Memory B cell (primary cell): ENCODE data around the gene TREML1.
"Not testable (repeated sequence)": the region's sequence is repeated elsewhere in the genome, so short reads cannot be mapped to it uniquely, and the experiment has no call there.

ENCODE experiments used
- ATAC-seq: fragments of 150-1000 bp; cut with Tn5 transposase; 2 replicates; pipeline ENCODE4 v1.10.0; 2021; ENCODE audit warnings: low read depth, mild to moderate bottlenecking, moderate library complexity
- DNase-seq, 2 donors: peaks; one replicate each; pipeline ENCODE4 v3.0.0; 2022; ENCODE audit warnings: low spot score in 2 of 2
- H3K27ac Mint-ChIP-seq: one replicate; pipeline ENCODE4 v1.8.0; 2022; ENCODE audit warnings: mild to moderate bottlenecking, moderate library complexity, mixed read lengths
- H3K27me3 Mint-ChIP-seq: one replicate; pipeline ENCODE4 v1.8.0; 2022; ENCODE audit warnings: mixed read lengths
- H3K36me3 Mint-ChIP-seq: one replicate; pipeline ENCODE4 v1.8.0; 2022; ENCODE audit warnings: mild to moderate bottlenecking, mixed read lengths
- H3K4me1 Mint-ChIP-seq: one replicate; pipeline ENCODE4 v1.8.0; 2022; ENCODE audit warnings: mixed read lengths
- H3K4me3 Mint-ChIP-seq: one replicate; pipeline ENCODE4 v1.8.0; 2022; ENCODE audit warnings: mild to moderate bottlenecking, moderate library complexity, mixed read lengths
- H3K9me3 Mint-ChIP-seq: one replicate; pipeline ENCODE4 v1.8.0; 2022; ENCODE audit warnings: mixed read lengths

TREML1 gene

DNA sequence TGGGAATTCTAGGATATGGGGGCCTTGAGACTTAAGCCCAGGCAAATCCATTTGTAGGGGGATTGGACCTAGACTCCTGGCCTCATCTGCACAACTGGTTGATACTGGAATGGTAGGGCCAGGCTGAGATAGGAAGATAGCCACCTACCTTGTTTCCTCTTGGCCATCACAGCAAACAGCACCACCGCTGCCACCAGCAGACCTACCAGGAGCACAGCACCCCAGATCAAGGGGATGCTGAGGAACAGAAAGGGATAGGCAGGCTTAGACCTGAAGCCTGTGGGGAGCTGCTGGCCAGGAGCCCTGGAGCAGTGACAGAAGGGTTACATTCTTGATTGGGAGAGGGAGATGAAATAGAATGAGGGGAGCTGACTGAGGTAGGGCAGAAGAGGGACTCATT is 3.5 kb downstream of the TREML1 start:
- H3K9me3 Mint-ChIP-seq, result no peaks in the 10 kb centered on the region

DNA sequence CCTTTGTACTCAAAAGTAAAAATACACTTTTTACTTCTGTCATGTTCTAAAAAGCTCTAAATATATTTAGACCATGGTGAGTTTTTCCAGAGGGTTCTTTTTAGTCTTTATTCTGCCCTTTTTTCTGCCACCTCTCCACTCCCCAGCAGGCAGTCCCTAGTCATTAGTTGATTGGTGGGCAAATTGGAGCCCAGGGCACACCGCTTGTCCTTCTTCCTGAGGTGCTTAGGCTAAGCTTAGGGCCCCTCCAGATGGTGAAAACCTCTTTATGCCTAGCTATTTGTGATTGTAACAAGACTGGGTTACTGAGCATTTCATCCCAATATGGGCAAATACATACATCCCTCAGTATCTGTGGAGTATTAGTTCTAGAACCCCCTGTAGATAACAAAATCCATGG is 6.2 kb downstream of the TREML1 start:
- H3K4me1 Mint-ChIP-seq, result no peaks in the 10 kb centered on the region
- H3K9me3 Mint-ChIP-seq, result peaks cover 1% of the 10 kb centered on the region
- H3K27me3 Mint-ChIP-seq, result no peaks in the 10 kb centered on the region
- H3K36me3 Mint-ChIP-seq, result peaks cover 31% of the 10 kb centered on the region
- H3K4me3 Mint-ChIP-seq, result no peak overlapping the region
- DNase-seq (no peak), ATAC-seq (no peak)
- H3K27ac Mint-ChIP-seq, result no peak overlapping the region

More for the DNA sequence above, 3.5 kb downstream of the TREML1 start:
- H3K36me3 Mint-ChIP-seq, result peaks cover 26% of the 10 kb centered on the region
- no peak overlapping the region for H3K4me3 Mint-ChIP-seq
- DNase-seq, result no peak
- H3K27ac Mint-ChIP-seq, result no peak overlapping the region
- H3K27me3 Mint-ChIP-seq, result peaks cover 2% of the 10 kb centered on the region
- H3K4me1 Mint-ChIP-seq, result peaks cover 2% of the 10 kb centered on the region
- ATAC-seq, result no peak

DNA sequence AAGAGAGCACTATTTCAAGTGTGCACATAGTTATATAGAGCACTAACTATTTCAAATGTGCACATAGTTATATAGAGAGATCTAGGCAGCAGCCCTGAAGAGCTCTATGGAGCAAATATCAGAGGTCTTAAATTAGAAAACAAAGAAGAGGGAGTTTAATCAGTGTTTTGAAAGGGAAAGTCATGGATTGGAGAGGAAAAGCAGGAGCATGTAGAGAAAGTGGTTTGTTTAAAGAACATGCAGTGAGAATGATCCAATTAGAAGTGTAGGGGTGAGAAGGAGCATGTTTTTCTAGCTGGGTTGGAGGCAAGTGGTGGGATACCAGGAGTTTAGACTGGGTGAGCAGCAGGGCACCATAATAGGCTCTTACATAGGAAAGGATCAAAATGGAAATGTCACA is 17.2 kb downstream of the TREML1 start:
- Mint-ChIP-seq H3K4me3 (no peak overlapping the region), H3K4me1 (no peaks in the 10 kb centered on the region), H3K27me3 (no peaks in the 10 kb centered on the region), H3K27ac (no peak overlapping the region), H3K9me3 (no peaks in the 10 kb centered on the region), H3K36me3 (peaks cover 21% of the 10 kb centered on the region)
- DNase-seq (no peak), ATAC-seq (no peak)

DNA sequence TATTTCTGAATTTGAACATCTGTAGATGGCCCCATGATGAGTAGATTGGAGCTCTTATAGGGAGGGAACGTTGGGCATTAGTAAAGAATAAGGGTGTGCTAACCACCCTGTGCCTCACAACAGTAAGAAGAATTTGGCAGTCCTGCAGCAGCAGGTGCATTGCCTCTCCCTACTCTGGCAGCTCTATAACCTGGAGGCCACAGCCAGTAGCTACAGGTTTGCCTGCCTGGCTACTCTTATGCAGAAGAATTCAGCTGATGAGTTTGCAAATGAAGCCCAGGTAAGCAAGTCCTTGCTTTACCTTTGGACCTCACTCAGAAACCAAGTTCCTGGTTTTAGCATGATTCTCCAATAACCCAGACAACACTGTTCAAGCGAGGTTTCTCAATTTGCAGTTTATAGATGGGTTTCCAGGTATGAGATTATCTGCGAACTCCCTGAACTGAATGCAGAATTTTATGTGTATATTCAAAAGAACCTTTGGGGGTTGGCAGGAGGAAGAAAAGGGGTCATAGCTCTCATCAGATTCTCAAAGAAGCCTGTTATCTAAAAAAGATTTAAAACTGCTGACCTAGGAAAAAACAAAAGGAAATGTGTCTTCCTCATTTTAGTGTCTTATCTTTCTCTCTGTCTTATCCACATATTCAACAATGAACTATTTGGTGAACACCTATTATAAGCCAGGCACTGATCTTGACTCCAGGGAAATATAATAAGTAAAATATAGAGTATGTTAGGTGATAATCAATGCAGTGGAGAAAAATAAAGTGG is 18.9 kb downstream of the TREML1 start:
- DNase-seq (no peak), ATAC-seq (no peak)
- Mint-ChIP-seq H3K4me1 (no peaks in the 10 kb centered on the region), H3K36me3 (peaks cover 20% of the 10 kb centered on the region), H3K27ac (no peak overlapping the region), H3K9me3 (no peaks in the 10 kb centered on the region), H3K27me3 (no peaks in the 10 kb centered on the region), H3K4me3 (no peak overlapping the region)

DNA sequence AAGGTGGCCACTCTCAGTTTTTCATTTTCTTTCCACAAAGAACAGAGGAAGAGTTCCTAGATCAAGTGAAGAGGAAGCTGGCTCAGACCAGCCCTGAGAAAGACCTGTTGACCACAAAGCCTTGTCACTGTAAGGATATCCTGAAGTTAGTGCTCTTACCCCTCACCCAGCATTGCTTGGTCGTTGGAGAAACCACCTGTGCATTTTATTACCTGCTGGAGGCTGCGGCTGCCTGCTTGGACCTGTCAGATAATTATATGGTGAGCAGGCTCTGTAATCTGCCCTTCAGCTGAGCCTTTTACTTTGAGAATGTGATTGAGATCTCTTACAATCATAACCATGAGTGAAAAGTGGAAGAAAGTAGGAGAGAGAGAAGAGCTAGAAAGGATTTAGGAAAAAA is 21.9 kb downstream of the TREML1 start:
- no peaks in the 10 kb centered on the region for H3K9me3 Mint-ChIP-seq
- H3K4me1 Mint-ChIP-seq, result no peaks in the 10 kb centered on the region
- H3K36me3 Mint-ChIP-seq, result peaks cover 25% of the 10 kb centered on the region
- H3K27me3 Mint-ChIP-seq, result no peaks in the 10 kb centered on the region
- no peak overlapping the region for H3K27ac Mint-ChIP-seq
- ATAC-seq, result no peak
- H3K4me3 Mint-ChIP-seq, result no peak overlapping the region
- DNase-seq, result no peak

DNA sequence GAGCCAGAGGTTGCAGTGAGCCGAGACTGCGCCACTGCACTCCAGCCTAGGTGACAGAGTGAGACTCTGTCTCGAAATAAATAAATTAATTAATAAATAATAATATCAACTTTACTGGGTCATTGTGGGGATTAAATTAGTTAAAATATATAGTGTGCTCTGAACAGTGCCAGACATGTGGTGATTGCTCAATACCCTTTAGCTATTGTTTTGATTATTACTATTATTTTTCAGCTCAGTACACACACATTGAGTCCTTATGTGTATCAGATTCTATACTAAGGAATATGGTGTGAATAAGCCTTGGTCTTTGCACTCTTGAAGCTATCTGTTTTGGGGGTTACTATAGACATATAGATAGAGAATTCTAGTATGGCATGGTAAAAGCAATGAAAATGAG is 28.9 kb downstream of the TREML1 start:
- DNase-seq (no peak), ATAC-seq (no peak)
- H3K27ac Mint-ChIP-seq, result no peak overlapping the region
- H3K27me3 Mint-ChIP-seq, result no peaks in the 10 kb centered on the region
- no peaks in the 10 kb centered on the region for H3K9me3 Mint-ChIP-seq
- no peaks in the 10 kb centered on the region for H3K4me1 Mint-ChIP-seq
- peaks cover 16% of the 10 kb centered on the region for H3K36me3 Mint-ChIP-seq
- H3K4me3 Mint-ChIP-seq, result no peak overlapping the region

DNA sequence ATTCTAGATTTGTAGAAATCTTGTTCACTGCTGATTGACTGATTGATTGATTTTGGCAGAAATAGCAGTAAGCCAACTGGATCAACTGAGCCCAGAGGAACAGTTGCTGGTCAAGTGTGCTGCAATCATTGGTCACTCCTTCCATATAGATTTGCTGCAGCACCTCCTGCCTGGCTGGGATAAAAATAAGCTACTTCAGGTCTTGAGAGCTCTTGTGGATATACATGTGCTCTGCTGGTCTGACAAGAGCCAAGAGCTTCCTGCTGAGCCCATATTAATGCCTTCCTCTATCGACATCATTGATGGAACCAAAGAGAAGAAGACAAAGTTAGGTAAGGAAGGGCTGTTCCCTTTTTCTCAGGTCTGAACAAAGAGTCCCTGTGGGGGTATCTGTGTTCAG is 31.2 kb downstream of the TREML1 start:
- ATAC-seq (no peak), DNase-seq (no peak)
- H3K36me3 Mint-ChIP-seq, result peaks cover 17% of the 10 kb centered on the region
- H3K4me3 Mint-ChIP-seq, result no peak overlapping the region
- no peaks in the 10 kb centered on the region for H3K9me3 Mint-ChIP-seq
- H3K27me3 Mint-ChIP-seq, result no peaks in the 10 kb centered on the region
- H3K27ac Mint-ChIP-seq, result no peak overlapping the region
- H3K4me1 Mint-ChIP-seq, result no peaks in the 10 kb centered on the region

DNA sequence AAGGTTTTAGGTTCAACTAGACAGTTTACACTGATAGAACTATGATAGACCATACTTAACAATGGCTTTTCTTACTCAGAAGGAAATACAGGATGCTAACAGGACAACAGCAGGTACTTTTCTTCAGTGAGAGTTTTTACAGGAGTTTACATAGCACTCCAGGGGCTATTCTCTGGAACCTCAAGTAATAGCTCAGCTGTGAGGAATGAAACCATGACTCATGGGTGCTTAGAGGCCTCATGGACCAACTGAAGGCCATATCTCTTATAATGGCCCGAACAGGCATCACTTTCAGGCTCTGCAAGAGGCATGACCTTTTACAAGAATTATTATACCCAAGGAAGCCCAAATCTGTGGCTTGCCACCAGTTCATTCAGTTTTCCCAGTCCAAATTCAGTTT is 31.8 kb downstream of the TREML1 start:
- Mint-ChIP-seq H3K36me3 (peaks cover 16% of the 10 kb centered on the region), H3K4me3 (no peak overlapping the region), H3K27me3 (no peaks in the 10 kb centered on the region), H3K9me3 (no peaks in the 10 kb centered on the region), H3K27ac (no peak overlapping the region), H3K4me1 (no peaks in the 10 kb centered on the region)
- ATAC-seq, result no peak
- DNase-seq, result no peak

DNA sequence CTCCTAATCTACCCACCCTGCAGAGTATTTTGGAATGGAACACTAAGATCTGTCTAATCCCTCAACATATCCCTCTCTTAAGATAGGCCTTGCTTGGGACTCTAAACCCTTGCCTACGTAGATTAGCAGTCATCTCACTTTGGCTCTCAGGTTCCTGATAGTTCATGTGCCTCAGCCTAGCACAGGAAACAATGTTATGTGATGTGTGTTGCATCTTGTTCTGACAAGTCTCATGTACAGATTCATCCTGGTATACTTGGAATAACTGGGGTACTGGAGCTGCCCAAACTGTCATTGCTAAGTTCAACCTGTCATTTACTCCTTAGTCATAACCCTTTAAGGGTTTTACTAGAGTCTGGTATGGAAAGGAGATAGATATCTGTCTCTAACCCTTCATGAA is 34.1 kb downstream of the TREML1 start:
- H3K27ac Mint-ChIP-seq, result no peak overlapping the region
- ATAC-seq, result no peak
- no peak for DNase-seq
- no peaks in the 10 kb centered on the region for H3K4me1 Mint-ChIP-seq
- no peaks in the 10 kb centered on the region for H3K9me3 Mint-ChIP-seq
- H3K4me3 Mint-ChIP-seq, result no peak overlapping the region
- H3K27me3 Mint-ChIP-seq, result no peaks in the 10 kb centered on the region
- peaks cover 15% of the 10 kb centered on the region for H3K36me3 Mint-ChIP-seq

DNA sequence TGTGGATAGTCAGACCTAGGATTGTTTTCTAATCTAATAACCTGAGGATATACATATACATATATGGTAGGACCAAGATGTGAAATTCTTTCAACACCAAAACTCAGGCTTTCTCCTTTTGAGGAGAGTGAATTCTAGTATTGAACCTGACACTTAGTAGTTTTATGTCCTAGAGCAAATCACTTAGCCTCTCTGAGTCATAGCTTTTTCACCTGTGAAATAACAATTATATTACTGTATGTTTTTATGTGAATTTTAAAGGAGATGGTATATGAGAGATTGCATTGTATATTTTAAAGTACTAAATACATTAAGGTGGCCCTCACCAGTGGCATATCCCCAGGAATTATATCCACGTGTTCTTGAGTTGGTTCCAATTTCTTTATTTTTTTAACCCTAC is 34.6 kb downstream of the TREML1 start:
- H3K27me3 Mint-ChIP-seq, result no peaks in the 10 kb centered on the region
- H3K27ac Mint-ChIP-seq, result no peak overlapping the region
- DNase-seq (no peak), ATAC-seq (no peak)
- H3K4me1 Mint-ChIP-seq, result no peaks in the 10 kb centered on the region
- no peak overlapping the region for H3K4me3 Mint-ChIP-seq
- H3K9me3 Mint-ChIP-seq, result no peaks in the 10 kb centered on the region
- peaks cover 17% of the 10 kb centered on the region for H3K36me3 Mint-ChIP-seq

DNA sequence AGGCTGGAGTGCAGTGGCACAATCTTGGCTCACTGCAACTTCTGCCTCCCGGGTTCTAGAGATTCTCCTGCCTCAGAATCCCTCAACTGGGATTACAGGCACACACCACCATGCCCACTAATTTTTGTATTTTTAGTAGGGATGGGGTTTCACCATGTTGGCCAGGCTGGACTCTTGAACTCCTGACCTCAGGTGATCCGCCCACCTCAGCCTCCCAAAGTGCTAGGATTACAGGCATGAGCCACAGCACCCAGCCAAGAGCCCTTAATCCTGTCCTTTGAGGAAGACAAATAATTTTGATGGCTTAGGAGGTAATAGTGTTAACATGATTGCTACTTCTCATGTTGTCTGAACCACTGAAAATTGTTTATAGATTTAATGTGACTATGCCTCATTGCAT is 39.1 kb downstream of the TREML1 start:
- H3K4me3 Mint-ChIP-seq, H3K27ac Mint-ChIP-seq, DNase-seq, ATAC-seq, H3K4me1 Mint-ChIP-seq, H3K9me3 Mint-ChIP-seq, H3K36me3 Mint-ChIP-seq, H3K27me3 Mint-ChIP-seq: not testable (repeated sequence)

DNA sequence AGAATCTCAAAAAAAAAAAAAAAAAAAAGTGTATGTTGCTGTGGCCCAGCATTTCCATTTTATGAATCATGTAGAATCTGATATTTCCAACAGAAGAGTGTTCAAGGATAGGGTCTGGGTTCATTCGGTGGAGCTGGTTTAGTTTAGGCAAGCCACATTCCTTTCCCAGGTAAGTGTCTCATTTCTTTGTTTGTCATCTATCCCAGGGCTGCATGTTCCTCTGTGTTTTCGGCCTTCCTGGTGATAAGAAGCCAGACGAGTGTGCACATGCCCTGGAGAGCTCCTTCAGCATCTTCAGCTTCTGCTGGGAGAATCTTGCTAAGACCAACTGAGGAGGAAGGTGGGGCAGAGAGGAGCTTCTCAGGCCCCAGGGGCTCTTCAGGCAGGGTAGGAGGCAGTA is 43.1 kb downstream of the TREML1 start:
- no peaks in the 10 kb centered on the region for H3K4me1 Mint-ChIP-seq
- no peaks in the 10 kb centered on the region for H3K9me3 Mint-ChIP-seq
- H3K27me3 Mint-ChIP-seq, result no peaks in the 10 kb centered on the region
- ATAC-seq (no peak), DNase-seq (no peak)
- H3K4me3 Mint-ChIP-seq, result no peak overlapping the region
- H3K27ac Mint-ChIP-seq, result no peak overlapping the region
- H3K36me3 Mint-ChIP-seq, result peaks cover 7% of the 10 kb centered on the region

DNA sequence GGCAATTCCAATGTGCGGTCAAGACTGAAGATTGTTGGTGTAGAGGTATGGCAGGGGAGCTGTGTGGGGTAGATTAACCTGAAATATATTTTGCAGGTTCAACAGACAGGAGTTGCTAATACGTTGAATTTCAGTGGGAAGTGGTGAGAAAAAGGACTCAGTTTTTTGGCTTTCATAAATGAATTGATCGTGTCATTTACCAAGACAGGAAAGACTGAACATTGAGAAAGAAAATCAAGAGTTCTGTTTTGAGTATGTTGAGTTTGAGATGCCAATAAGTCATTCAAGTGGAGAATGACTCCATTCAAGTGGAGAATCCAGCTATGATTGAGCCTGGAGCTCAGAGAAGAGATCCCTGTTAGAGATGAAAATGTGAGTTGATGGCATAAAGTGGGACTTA is 50.3 kb downstream of the TREML1 start:
- Mint-ChIP-seq H3K4me3 (no peak overlapping the region), H3K36me3 (peaks cover 10% of the 10 kb centered on the region), H3K9me3 (no peaks in the 10 kb centered on the region), H3K27me3 (no peaks in the 10 kb centered on the region), H3K4me1 (no peaks in the 10 kb centered on the region), H3K27ac (no peak overlapping the region)
- ATAC-seq, result no peak
- no peak for DNase-seq

DNA sequence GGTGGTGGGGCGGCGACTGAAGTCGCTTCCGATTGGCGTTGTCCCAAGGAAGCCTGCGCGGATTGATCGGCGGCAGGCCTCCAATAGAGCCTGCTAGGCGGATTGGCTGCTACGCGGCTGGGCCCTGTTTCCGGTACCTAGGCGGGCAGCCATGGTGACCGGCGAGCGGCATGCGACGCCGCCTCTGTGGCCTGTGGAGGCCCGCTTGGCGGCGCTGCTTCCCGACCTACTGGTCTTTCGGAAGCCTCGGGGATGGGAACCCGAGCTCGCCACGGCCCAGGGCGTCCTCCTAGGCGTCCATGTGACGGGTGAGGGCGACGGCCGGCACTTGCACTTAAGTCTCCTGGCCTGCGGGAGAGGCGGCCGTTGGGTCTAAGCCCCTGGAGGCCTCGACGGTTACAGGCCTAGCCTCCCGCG is 53.3 kb downstream of the TREML1 start:
- H3K36me3 Mint-ChIP-seq, result peaks cover 26% of the 10 kb centered on the region
- H3K9me3 Mint-ChIP-seq, result no peaks in the 10 kb centered on the region
- DNase-seq (no peak), ATAC-seq (no peak)
- H3K27ac Mint-ChIP-seq, result no peak overlapping the region
- no peaks in the 10 kb centered on the region for H3K27me3 Mint-ChIP-seq
- H3K4me3 Mint-ChIP-seq, result no peak overlapping the region
- H3K4me1 Mint-ChIP-seq, result no peaks in the 10 kb centered on the region
